Fibroblast of villous mesenchyme (primary cell): ENCODE results near the gene KLK3. TPM values are rescaled to one million over a fixed set of nuclear protein-coding genes. Genes with fewer than 3 reads are reported as not detected.
"Not testable (repeated sequence)": the region's sequence is repeated elsewhere in the genome, so short reads cannot be mapped to it uniquely, and the experiment has no call there.

Experiments
- DNase-seq: peaks from one replicate; pipeline ENCODE4 v3.0.0-alpha.2; 2010; ENCODE audit warnings: low read depth
- H3K4me3 ChIP-seq: 2 replicates; pipeline ENCODE4 v1.5.1; 2011; ENCODE audit warnings: low read depth, mild to moderate bottlenecking, low read length
- total RNA-seq: library from RNA; depleted of rRNA; stranded (reverse); fragments of >200 nt; gene quantifications from 2 replicates; pipeline ENCODE4 v1.2.3, GENCODE V29; 2012
- TF ChIP-seq, protein P1 (sequence below): IDR thresholded peaks from 2 replicates; pipeline ENCODE4 v1.5.1; 2012; ENCODE audit warnings: low read depth, mild to moderate bottlenecking, low read length; ENCODE audit not compliant: insufficient read depth

KLK3 gene
- total RNA-seq, 1 donor: not detected

- no peak for DNase-seq
- no peak overlapping the region for H3K4me3 ChIP-seq
- TF ChIP-seq, protein P1, sequence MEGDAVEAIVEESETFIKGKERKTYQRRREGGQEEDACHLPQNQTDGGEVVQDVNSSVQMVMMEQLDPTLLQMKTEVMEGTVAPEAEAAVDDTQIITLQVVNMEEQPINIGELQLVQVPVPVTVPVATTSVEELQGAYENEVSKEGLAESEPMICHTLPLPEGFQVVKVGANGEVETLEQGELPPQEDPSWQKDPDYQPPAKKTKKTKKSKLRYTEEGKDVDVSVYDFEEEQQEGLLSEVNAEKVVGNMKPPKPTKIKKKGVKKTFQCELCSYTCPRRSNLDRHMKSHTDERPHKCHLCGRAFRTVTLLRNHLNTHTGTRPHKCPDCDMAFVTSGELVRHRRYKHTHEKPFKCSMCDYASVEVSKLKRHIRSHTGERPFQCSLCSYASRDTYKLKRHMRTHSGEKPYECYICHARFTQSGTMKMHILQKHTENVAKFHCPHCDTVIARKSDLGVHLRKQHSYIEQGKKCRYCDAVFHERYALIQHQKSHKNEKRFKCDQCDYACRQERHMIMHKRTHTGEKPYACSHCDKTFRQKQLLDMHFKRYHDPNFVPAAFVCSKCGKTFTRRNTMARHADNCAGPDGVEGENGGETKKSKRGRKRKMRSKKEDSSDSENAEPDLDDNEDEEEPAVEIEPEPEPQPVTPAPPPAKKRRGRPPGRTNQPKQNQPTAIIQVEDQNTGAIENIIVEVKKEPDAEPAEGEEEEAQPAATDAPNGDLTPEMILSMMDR: no peak
Measured at GRCh38 chr19:50890422-50891252, 35.9 kb downstream of the KLK3 start.

GRCh38 chr19:50891253-50891625 is 36.5 kb downstream of the KLK3 start:
- DNase-seq: no peak
- H3K4me3 ChIP-seq: no peak overlapping the region
- TF ChIP-seq, protein P1: no peak

- DNase-seq: no peak
- TF ChIP-seq, protein P1: no peak
- no peak overlapping the region for H3K4me3 ChIP-seq
Measured at GRCh38 chr19:50893047-50893736, 38.5 kb downstream of the KLK3 start.

- no peak overlapping the region for H3K4me3 ChIP-seq
- no peak for DNase-seq
- TF ChIP-seq, protein P1: no peak
Measured at GRCh38 chr19:50894478-50895356, 40.0 kb downstream of the KLK3 start.

DNA sequence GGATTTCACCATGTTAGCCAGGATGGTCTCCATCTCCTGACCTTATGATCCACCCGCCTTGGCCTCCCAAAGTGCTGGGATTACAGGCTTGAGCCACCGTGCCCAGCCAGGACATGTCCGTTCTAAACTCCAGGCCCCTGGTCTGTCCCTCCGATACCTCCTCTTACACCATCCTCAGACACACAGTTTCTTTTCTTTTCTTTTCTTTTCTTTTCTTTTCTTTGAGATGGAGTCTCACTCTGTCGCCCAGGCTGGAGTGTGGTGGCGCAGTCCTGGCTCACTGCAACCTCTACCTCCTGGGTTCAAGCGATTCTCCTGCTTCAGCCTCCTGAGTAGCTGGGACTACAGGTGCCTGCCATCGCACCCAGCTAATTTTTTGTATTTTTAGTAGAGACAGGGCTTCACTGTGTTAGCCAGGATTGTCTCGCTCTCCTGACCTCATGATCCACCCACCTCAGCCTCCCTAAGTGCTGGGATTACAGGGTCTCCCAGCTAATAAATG is 41.4 kb downstream of the KLK3 start:
- not testable (repeated sequence) for H3K4me3 ChIP-seq, DNase-seq

- TF ChIP-seq, protein P1: no peak
- no peak overlapping the region for H3K4me3 ChIP-seq
- peak; percentile 12 for DNase-seq
Measured at GRCh38 chr19:50896591-50897190, 42.0 kb downstream of the KLK3 start.
